ENCODE data around the gene SRP19.
"Not testable (repeated sequence)": the region's sequence is repeated elsewhere in the genome, so short reads cannot be mapped to it uniquely, and the experiment has no call there.

The SRP19 gene

GRCh38 chr5:112870966-112871365 is 9.9 kb downstream of the SRP19 start:
- no peak for DNase-seq (ENCODE audit: low read depth)

GRCh38 chr5:112876362-112876761 is 15.3 kb downstream of the SRP19 start:
- DNase-seq (ENCODE audit: low read depth), result no peak

- DNase-seq (ENCODE audit: low read depth), result no peak
These were observed 17.0 kb downstream of the SRP19 start for GRCh38 chr5:112878101-112878500.

- DNase-seq (ENCODE audit: low read depth), result peak; percentile 13
These were observed 17.7 kb downstream of the SRP19 start for GRCh38 chr5:112878760-112879159.

GRCh38 chr5:112880219-112880964 is 19.3 kb downstream of the SRP19 start:
- no peak for DNase-seq (ENCODE audit: low read depth)

- DNase-seq (ENCODE audit: low read depth), result no peak
These were observed 22.1 kb downstream of the SRP19 start for GRCh38 chr5:112883192-112883591.

GRCh38 chr5:112885001-112885400 is 23.9 kb downstream of the SRP19 start:
- DNase-seq (ENCODE audit: low read depth), result no peak

DNA sequence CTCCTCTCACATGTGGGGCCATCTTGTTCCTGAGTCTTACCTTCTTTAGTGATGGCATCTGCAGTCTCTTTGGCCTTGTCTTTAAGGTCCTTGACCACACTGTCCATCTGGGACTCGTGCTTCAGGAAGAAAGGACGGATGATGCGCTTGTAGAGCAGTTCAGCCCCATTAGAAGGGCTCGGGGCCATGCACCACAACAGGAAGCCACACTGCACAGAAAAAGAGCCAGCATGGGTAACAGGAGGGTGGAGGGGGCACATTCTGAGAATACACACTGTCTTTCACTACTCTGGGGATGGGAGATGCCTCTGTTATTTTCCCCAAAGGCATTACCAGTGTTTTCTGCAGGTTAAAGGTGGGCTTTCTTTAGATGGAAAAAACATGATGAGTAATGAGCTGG is 25.9 kb downstream of the SRP19 start:
- no peak for DNase-seq (ENCODE audit: low read depth)

DNA sequence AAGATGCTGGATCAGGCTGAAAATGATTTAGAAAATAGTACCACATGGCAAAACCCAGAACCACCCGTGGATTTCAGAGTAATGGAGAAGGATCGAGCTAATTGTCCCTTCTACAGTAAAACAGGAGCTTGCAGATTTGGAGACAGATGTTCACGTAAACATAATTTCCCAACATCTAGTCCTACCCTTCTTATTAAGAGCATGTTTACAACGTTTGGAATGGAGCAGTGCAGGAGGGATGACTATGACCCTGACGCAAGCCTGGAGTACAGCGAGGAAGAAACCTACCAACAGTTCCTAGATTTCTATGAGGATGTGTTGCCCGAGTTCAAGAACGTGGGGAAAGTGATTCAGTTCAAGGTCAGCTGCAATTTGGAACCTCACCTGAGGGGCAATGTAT is 31.0 kb downstream of the SRP19 start:
- not testable (repeated sequence) for DNase-seq (ENCODE audit: low read depth)

- no peak for DNase-seq (ENCODE audit: low read depth)
These were observed 31.7 kb downstream of the SRP19 start for GRCh38 chr5:112892776-112893175.

GRCh38 chr5:112895682-112896081 is 34.6 kb downstream of the SRP19 start:
- DNase-seq (ENCODE audit: low read depth), result no peak

- DNase-seq (ENCODE audit: low read depth), result no peak
These were observed 41.5 kb downstream of the SRP19 start for GRCh38 chr5:112902561-112902960.

GRCh38 chr5:112904996-112905395 is 43.9 kb downstream of the SRP19 start:
- not testable (repeated sequence) for DNase-seq (ENCODE audit: low read depth)

GRCh38 chr5:112906637-112907036 is 45.5 kb downstream of the SRP19 start:
- DNase-seq (ENCODE audit: low read depth), result no peak

- no peak for DNase-seq (ENCODE audit: low read depth)
These were observed 46.1 kb downstream of the SRP19 start for GRCh38 chr5:112907166-112907631.

DNA sequence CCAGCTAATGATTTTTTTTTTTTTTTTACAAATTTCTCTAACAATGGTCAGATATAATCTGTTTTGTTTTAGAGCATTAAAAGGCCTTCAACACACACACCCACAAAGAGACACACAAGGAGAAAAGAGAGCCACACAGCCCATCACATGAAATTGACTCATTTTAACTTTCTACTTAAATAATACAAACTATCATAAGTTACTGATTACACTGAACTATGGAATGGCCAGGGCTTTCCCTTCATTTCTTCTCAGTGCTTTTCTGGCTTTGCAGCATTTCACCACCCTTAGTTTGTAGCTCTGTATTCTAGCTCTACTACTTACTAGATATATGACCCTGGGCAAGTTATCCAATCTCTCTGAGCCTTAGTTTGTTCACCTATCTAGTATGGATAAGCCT is 47.8 kb downstream of the SRP19 start:
- DNase-seq (ENCODE audit: low read depth), result no peak

DNA sequence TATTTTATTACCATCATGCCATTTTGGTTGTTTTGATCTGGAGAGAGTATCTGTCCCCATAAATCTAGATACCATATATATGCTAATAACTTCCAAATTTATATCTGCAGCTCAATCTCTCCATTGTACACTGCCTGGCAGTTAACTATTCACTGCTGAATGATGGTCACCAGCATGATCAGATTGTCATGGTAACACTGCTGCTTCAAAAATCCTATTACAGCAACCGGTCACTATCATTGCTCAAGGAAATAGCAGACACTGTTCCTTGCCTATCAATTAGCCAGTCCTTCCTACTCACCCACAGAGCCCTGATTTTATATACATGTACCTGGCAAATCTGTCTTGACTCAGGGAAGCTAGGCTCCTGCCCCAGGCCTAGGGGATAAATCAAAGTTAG is 49.4 kb downstream of the SRP19 start:
- DNase-seq (ENCODE audit: low read depth), result no peak

DNA sequence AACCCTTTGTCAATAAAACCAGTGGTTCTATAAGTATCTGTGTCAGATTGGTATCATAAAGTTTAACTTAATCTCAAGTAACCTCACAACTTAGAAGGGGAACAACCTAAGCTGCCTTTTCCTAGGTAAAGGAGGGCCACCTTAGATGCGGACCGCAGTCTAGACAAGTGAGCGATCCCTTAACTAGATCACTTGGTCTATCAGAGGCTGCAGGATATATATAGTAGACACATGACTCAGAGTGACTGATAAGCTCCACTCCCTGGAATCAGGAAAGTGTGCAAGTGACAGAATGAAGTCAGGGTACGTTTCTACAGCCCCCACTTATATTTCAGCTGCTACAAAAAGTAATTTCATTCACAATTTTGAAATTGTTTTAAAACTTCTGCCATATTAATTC is 53.5 kb downstream of the SRP19 start:
- DNase-seq (ENCODE audit: low read depth), result no peak

- no peak for DNase-seq (ENCODE audit: low read depth)
These were observed 54.7 kb downstream of the SRP19 start for GRCh38 chr5:112915831-112916230.

DNA sequence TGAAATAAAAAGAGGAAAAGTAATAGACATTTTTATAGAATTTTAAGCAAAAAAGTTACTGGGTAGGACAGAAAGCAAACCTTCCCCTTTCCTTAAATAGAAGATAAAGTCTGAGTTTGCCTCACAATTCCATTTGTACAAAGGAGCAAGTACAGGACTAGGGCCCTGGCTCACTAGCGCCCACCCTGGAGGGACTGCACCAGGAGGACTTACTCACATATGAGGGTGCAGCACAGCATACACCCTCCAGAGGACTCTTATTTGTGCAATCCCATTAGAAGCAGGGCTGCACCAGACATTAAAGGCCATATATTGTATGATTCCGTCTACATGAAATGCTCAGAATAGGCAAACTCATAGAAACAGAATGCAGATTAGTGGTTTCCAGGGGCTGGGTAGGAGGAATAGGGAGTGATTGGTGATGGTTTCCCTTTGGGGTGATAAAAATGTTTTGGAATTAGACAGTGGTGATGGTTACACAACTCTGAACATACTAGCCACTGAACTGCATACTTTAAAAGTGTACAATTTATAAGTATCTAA is 56.4 kb downstream of the SRP19 start:
- no peak for DNase-seq (ENCODE audit: low read depth)

- DNase-seq (ENCODE audit: low read depth), result no peak
These were observed 57.0 kb downstream of the SRP19 start for GRCh38 chr5:112918136-112918535.

DNA sequence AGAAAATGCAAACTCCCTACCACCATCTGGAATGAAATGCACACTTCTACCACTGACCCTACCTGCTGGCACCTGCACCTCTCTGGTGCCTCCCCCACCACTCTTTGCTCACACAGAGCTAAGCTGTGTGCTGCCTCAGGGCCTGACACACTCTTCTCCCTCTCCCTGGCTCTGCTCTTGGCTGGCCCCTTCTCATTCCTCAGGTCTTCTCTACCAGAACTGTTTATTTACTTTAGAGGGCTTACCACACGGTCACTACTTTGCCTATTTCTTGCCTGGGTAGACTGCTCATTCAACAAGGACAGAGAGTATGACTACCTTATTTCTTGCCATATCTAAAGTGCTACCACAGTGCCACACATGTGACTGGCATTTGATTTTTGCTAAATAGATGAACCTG is 57.6 kb downstream of the SRP19 start:
- DNase-seq (ENCODE audit: low read depth), result no peak

Data from stimulated activated CD8-positive, alpha-beta memory T cell treated with anti-CD3 and anti-CD28 coated beads, Interleukin-12 subunit alpha, Interleukin-12 subunit beta, amount 100 ng/mL, for 4 hours (primary cell).